Measurements from ENCODE around the gene PLEKHD1. TPM values are rescaled to one million over a fixed set of nuclear protein-coding genes. Genes with fewer than 3 reads are reported as not detected.

Gene PLEKHD1
- total RNA-seq, 2 experiments from 2014 or later, result 0.09 to 0.19 TPM

DNA sequence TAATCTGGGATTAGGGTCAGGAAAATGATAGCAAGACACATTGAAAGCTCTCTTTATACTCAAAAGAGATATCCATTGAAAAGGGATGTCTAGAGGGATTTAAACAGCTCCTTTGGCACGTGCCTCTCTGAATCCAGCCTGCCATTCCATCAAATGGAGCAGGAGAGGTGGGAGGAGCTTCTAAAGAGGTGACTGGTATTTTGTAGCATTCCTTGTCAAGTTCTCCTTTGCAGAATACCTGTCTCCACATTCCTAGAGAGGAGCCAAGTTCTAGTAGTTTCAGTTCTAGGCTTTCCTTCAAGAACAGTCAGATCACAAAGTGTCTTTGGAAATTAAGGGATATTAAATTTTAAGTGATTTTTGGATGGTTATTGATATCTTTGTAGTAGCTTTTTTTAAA lies 25.4 kb upstream of the PLEKHD1 start:
- no TSS peak for BruUV-seq (replicated peaks)
- H3K4me1 ChIP-seq (ENCODE audit: insufficient read depth, low read length, poor library complexity, severe bottlenecking), result no peaks in the 10 kb centered on the region
- ChIA-PET POLR2A (interaction anchor here (1.0 to 2.2 kb wide), 3 partner anchors 16 to 62 kb away, joined by 3 to 10 read pairs (median 7); partner anchors contain the start of genes ERH and SLC39A9), CTCF (ENCODE audit: unreplicated experiment) (interaction anchor here (0.6 kb wide), 1 partner anchor 8 kb away, joined by 3 read pairs; no protein-coding TSS in a partner anchor)
- peaks cover 57% of the 10 kb centered on the region for H3K36me3 ChIP-seq (ENCODE audit: insufficient read depth, low read length)
- no peaks in the 10 kb centered on the region for H4K20me1 ChIP-seq (ENCODE audit: insufficient read depth, low read length)
- intact Hi-C loops (cut with micrococcal nuclease; ENCODE audit: unreplicated experiment), result no loop called here
- no peak for DNase-seq (ENCODE audit: low spot score)
- no peak overlapping the region for H3K4me3 ChIP-seq (ENCODE audit: low read depth, low read length, poor library complexity, severe bottlenecking)
- H3K27ac ChIP-seq (ENCODE audit: low read depth, low read length, poor library complexity, severe bottlenecking), result no peak overlapping the region
- no peaks in the 10 kb centered on the region for H3K9me2 ChIP-seq (ENCODE audit: insufficient read depth, low read length)
- H2AFZ ChIP-seq (ENCODE audit: low read length), result no peak overlapping the region
- no peaks in the 10 kb centered on the region for H3K9me3 ChIP-seq (ENCODE audit: low read length)
- H3K79me2 ChIP-seq (ENCODE audit: insufficient read depth, low read depth, low read length), result no peaks in the 10 kb centered on the region
- no peak overlapping the region for H3K4me2 ChIP-seq (ENCODE audit: low read length)
- TF ChIP-seq, protein P1, sequence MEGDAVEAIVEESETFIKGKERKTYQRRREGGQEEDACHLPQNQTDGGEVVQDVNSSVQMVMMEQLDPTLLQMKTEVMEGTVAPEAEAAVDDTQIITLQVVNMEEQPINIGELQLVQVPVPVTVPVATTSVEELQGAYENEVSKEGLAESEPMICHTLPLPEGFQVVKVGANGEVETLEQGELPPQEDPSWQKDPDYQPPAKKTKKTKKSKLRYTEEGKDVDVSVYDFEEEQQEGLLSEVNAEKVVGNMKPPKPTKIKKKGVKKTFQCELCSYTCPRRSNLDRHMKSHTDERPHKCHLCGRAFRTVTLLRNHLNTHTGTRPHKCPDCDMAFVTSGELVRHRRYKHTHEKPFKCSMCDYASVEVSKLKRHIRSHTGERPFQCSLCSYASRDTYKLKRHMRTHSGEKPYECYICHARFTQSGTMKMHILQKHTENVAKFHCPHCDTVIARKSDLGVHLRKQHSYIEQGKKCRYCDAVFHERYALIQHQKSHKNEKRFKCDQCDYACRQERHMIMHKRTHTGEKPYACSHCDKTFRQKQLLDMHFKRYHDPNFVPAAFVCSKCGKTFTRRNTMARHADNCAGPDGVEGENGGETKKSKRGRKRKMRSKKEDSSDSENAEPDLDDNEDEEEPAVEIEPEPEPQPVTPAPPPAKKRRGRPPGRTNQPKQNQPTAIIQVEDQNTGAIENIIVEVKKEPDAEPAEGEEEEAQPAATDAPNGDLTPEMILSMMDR (conservative IDR thresholded peaks at IDR 0.05; ENCODE audit: low read length), result no peak
- TF ChIP-seq EZH2phosphoT487 (IDR thresholded peaks at IDR 0.05; ENCODE audit: borderline replicate concordance, low read depth, low read length), result no peak

DNA sequence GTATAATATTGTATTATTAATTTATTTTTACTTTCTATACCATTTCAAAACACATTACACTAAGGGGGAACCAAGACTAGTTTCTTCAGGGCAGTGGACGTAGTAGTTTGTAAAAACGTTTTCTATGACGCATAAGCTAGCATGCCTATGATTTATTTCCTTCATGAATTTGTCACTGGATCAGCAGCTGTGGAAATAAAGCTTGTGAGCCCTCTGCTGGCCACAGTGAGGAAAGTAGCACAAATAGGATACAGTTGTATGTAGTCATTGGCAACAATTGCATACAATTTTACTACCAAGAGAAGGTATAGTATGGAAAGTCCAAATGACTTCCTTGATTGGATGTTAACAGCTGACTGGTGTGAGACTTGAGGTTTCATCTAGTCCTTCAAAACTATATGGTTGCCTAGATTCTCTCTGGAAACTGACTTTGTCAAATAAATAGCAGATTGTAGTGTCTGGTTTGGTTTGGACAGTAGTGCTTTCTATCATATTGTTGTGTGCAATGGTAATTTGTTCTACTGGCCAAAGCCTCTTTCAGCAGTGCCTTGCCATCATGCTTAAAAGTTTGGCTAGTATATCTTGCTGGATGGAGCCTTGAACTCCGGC lies 24.3 kb upstream of the PLEKHD1 start:
- POLR2A ChIA-PET, result interaction anchor here (0.5 to 2.2 kb wide), 5 partner anchors 15 to 127 kb away, joined by 3 to 7 read pairs (median 3); no protein-coding TSS in a partner anchor

More for the DNA sequence above, 24.3 kb upstream of the PLEKHD1 start:
- H2AFZ ChIP-seq (ENCODE audit: low read length), result no peak overlapping the region
- no TSS peak for BruUV-seq (replicated peaks)
- intact Hi-C loops (cut with micrococcal nuclease; ENCODE audit: unreplicated experiment), result loop anchor here (1.0 to 2.0 kb wide), 4 partner anchors 62 to 217 kb away; partner anchors contain the start of genes ERH and SLC39A9
- no peak overlapping the region for H3K27ac ChIP-seq (ENCODE audit: low read depth, low read length, poor library complexity, severe bottlenecking)
- no peaks in the 10 kb centered on the region for H3K9me2 ChIP-seq (ENCODE audit: insufficient read depth, low read length)
- H3K4me3 ChIP-seq (ENCODE audit: low read depth, low read length, poor library complexity, severe bottlenecking), result no peak overlapping the region
- H3K79me2 ChIP-seq (ENCODE audit: insufficient read depth, low read depth, low read length), result no peaks in the 10 kb centered on the region
- H3K4me1 ChIP-seq (ENCODE audit: insufficient read depth, low read length, poor library complexity, severe bottlenecking), result no peaks in the 10 kb centered on the region
- TF ChIP-seq, protein P1 (conservative IDR thresholded peaks at IDR 0.05; ENCODE audit: low read length), result peak; percentile 95
- no peak for TF ChIP-seq EZH2phosphoT487 (IDR thresholded peaks at IDR 0.05; ENCODE audit: borderline replicate concordance, low read depth, low read length)
- H3K4me2 ChIP-seq (ENCODE audit: low read length), result no peak overlapping the region
- peak; percentile 79 for DNase-seq (ENCODE audit: low spot score)
- no peaks in the 10 kb centered on the region for H4K20me1 ChIP-seq (ENCODE audit: insufficient read depth, low read length)
- CTCF ChIA-PET (ENCODE audit: unreplicated experiment), result interaction anchor here (1.2 kb wide), 1 partner anchor 217 kb away, joined by 3 read pairs; no protein-coding TSS in a partner anchor
- H3K9me3 ChIP-seq (ENCODE audit: low read length), result no peaks in the 10 kb centered on the region
- H3K36me3 ChIP-seq (ENCODE audit: insufficient read depth, low read length), result peaks cover 47% of the 10 kb centered on the region

Data from OCI-LY7 (cell line).